NCI-H226 (cell line): ENCODE measurements around the gene LRRC10B.

Experiments used
- DNase-seq: peaks from one replicate; pipeline ENCODE4 v3.0.0-alpha.2; 2015

LRRC10B gene

DNA sequence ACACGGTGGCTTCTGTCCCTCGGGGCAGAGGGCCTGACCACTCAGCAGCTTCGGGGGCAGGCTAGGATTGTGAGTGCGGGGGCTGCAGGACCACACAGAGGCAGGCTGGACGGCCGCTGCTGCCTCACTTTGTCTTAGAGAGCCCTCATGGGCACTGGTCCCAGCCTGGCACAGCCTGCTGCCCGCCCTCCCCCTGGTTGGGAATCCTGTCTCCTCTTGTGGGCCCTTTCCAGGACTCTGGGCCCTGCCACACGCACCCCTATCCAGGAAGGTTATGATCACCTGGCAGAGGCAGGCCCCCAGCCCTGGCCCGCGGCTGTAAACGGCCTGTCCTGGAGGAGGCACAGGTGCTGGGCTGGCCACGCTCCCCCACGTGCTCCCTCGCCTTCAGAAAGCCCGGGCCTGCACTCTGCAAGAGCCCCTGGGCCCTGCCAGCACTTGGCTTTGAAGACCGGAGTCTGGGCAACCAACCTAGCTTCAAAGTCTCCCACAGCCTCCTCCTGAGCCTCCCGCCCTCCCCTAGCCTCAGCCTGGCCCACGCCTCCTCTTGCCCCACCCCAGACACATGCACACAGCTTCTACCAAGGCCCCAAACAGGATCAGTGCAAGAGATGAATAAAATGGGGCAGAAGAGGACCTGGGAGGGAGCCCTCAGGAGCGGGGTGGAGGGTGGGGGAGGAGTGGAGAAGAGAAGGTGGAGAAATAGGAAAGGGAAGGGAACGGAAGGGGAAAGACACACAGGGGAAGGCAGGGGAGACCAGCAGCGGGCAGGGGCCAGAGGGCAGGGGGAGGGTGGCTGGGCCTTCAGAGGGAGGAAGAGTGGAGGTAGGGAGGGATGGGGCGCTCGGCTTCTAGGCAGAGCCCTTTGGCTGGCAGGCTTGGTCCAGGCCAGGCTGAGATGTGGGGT is 41.4 kb downstream of the LRRC10B start:
- DNase-seq = no peak

DNA sequence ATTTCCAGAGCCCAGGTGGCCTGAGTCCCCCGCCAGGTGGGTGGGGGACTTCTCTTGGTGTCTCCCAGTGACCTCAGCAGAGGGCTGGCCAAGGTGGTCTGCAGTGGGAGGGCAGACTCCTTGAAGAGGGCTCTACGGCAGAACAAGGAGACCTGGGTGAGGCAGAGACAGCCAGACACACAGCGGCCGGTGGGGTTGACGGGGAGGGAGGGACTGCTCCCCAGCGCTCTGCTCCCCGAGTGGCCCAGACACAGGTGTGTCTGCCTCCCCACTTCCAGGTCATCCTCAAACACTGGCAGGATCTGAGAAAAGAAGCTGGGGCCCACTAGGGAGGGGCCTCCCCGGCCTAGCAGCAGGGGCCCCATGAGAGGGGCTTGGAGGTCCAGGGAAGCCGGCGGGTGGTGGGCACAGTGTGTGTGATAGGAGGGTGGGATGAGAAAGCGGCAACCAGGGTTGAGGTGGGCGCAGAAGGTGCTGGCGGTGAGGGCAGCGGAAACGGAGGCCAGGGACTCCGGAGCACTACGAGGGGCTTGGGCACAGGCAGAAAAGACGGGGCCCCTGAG is 42.2 kb downstream of the LRRC10B start:
- DNase-seq = no peak

DNA sequence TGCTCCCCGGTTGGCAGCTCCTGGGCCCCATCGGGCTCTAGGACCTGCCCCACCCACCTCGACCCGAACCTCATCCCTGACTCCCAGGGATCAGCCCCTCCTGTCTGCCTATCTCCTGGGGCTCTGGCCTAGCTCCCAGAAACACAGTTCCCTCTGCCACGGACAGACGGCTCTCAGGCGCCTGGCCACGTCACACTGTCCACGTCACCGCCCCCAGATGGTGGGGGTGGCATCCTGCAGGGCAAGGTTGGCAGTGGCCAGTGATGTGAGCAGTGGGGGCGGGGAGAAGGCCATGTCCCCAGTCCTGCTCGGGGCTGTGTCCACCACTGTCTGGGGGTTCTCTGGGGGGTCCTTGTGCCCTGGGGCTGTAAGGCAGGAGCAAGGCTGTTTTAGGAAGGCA is 43.1 kb downstream of the LRRC10B start:
- DNase-seq = no peak

DNA sequence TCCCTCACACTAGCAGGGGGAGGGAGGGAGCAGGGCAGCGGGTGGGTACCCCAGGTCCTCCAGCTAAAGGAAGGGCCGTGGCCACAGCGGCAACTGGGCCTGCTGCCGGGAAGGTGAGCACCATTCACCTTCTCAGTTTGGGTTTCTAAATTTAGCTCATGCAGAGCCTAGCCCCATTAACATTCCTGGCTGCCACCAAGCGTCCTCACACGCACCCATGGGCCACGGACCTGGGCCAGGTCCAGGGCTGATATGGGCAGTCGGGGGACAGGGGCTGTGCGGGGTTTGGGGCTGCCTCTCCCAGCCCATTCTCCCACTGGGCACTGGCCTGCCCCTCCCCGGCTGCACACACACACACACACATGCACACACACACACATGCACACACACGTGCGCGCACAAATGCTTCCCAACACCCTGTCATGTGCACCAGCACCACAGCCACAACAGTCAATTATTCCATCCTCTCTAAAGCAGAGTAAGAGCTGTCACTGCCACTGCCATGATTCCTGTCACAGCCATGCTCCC is 43.6 kb downstream of the LRRC10B start:
- no peak for DNase-seq

DNA sequence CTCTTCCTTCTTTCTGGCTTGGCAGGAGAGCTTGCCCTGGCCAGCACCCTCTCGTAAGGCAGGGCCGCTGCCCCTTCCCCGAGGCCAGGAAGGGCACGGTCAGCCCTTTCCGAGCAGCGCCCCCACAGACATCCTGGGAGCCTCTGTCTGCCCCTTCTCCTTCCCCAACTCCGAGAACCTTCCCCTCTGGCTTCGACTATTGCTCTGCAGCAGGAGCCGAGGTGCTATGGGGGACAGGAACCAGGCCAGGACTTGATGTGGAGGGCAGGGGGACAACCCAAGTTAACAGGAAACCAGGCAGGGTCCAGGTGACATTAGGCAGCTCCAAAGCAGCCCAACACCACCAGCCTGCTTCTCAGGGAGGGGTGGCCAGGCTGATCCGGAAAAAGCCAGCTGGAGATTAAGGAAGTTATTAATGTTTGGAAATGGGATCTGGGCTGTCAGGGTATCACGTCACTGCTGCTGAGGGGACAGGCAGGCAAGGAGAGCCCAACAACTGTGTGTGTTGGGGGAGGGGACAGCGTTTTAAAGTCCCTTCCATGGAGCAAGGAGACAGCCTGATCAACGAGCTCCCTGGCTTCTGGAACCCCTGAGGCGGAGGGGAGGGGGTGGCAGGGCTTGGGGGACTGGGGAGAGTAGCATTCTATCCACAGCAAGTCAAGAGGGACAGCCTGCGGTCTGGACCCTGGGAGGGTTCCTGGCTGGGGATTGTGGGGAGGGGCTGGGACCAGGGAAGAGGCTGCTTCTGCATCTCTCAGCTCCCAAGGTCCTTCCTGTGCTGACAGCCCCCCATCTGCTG is 45.0 kb downstream of the LRRC10B start:
- no peak for DNase-seq

DNA sequence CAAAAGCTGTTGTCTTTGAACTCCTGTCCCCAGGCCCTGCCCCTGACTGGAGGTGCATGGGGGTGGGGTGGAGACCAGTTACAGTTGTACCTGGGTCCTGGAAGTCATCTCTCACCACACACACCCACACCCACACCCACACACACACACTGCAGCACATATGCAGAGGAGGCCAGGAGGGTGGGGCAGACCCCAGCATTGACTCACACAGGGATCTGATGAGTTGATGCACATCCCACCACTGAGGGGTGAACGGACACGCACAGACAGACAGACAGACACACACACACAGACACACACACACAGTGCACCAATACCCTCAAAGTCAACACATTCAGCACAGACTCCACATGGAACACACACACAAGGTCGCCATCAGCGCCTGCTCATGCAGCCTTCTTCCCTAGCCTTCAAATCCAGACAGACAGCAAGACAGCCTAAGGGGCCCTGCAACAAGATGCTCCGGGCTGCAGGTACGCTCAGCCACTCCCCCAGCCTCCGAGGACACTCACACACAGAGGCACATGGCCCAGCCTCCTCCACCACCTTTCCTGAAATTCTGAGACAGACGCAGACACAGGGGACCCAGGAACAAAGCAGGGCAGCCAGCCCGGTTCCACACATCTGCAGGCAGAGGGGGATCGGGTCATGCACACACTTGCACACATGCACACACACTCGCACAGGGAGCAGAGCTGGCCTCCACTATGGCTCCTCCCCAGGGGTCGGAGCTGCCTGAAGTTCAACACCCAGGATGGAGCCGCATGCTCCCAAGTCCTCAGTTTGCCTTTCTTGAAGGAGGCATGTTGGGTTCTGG is 45.8 kb downstream of the LRRC10B start:
- no peak for DNase-seq

DNA sequence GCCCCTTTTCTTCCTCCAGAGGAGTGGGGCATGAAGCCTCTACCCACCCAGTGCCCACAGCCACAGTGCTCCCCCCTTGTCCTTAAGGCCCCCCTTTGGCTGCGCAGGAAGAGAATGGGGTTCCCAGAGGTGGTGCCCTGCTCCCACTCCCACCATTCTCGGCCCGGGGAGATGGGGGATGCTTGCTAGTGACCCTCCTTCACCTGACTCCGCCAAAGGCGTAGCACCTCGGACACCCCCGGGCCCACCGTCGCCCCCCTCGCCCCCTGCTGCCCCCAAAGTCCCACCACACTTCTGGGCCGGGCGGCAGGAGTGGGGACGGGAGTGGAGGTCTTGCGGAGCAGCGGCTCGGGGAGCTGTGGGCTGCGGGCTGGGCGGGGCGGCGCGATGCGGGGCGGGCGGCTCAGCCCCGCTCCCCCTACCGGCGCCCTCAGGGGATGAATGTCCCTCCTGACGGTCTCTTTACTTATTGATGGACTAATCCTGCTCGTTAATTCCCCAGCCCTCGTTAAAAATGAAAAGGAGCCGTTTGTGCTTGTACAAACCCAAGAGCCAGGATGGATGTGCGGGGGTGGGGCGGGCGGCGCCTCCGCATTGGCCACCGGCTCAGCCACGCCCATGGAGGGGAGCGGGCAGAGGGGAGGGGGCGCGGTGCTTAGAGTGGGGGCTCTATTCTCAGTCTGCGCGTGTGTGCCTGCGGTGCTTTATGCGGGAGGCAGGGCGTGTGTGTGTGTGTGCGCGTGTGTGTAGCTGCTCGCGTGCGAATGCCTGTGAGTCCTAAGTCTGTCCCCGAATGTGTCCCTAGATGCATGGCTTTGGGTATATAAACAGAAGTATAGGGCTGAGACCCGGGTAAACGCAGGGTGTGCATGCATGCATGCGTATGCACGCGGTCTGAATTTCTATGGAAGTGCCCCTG is 46.8 kb downstream of the LRRC10B start:
- no peak for DNase-seq

DNA sequence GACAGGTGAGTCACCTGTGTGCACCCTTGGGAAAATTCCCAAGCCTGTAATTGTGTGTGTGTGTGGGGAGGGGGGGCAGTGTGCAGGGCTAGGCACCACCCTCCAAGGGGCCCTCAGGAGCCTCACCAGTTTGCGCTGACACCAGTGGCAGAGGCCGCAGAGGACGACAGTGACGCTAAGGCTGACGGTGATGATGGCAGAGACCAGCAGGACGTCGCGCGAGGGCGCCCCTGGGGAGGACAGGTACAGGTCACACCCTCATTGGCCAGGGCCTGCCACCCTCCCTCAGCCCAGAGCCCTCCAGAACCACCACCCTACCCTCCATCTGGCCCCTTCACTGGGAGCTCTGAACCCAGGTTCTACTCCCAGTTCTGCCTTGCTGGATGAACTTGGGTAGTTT is 47.4 kb downstream of the LRRC10B start:
- no peak for DNase-seq

DNA sequence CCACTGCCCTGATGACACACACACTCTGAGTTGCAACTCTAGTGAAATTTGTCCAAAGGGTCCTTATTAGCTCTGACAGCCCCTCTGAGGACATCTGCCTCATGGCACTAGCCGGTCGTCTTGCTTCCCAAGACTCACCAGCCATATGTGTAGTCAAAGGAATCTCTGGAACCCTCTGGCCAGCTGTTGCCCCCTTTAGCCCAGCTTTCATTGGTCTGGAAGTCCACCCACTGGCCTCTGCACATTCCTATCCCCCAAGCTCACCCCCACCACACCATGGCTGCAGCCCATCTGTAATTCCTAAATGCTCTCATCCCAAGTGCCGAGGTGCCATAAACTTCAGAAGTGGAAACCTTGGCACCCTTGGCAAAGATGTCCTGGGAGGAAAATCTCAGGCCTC is 48.1 kb downstream of the LRRC10B start:
- DNase-seq = no peak
